WTC11 (cell line): Measurements from ENCODE around the gene ZNF526. TPM values are rescaled to one million over a fixed set of nuclear protein-coding genes. Genes with fewer than 3 reads are reported as not detected.

Experiments used
- ATAC-seq: fragments of 200-7000 bp; cut with Tn5 transposase; 2 replicates; pipeline ENCODE4 v1.10.0; 2021; ENCODE audit warnings: mild to moderate bottlenecking, moderate library complexity
- CTCF ChIA-PET: fragments of 300-600 bp; sonication (Branson Sonifier 250); formaldehyde crosslinking; loops from one replicate; lab custom pipeline; 2021; ENCODE audit warnings: antibody characterized with exemption; lab: Charles Lee
- POLR2A ChIA-PET: fragments of 350-600 bp; sonication (Branson Sonifier 250); formaldehyde crosslinking; loops from one replicate; lab custom pipeline; 2021; ENCODE audit warnings: antibody characterized with exemption; lab: Charles Lee
- DNase-seq: peaks from one replicate; pipeline ENCODE4 v3.0.0; 2021; ENCODE audit warnings: low spot score
- H3K27ac Mint-ChIP-seq: 2 replicates; pipeline ENCODE4 v1.8.0; 2021; ENCODE audit warnings: mixed read lengths
- H3K27me3 Mint-ChIP-seq: 2 replicates; pipeline ENCODE4 v1.8.0; 2021; ENCODE audit warnings: low read depth, mild to moderate bottlenecking, moderate library complexity, mixed read lengths
- H3K36me3 Mint-ChIP-seq: 2 replicates; pipeline ENCODE4 v1.8.0; 2021; ENCODE audit warnings: mixed read lengths
- H3K4me1 Mint-ChIP-seq: 2 replicates; pipeline ENCODE4 v1.8.0; 2022; ENCODE audit warnings: mixed read lengths
- H3K4me3 Mint-ChIP-seq: 2 replicates; pipeline ENCODE4 v1.8.0; 2021; ENCODE audit warnings: mild to moderate bottlenecking, moderate library complexity, mixed read lengths
- H3K9me3 Mint-ChIP-seq: 2 replicates; pipeline ENCODE4 v1.8.0; 2021; ENCODE audit warnings: mixed read lengths
- CBFB ChIP-seq: sonication (generic); formaldehyde crosslinking; IDR thresholded peaks from 2 replicates; pipeline ENCODE4 v1.8.1; 2022; ENCODE audit warnings: mild to moderate bottlenecking, low read depth, missing genetic modification reagents
- FOXJ3 ChIP-seq: sonication (generic); formaldehyde crosslinking; IDR thresholded peaks from 2 replicates; pipeline ENCODE4 v1.9.0; 2021; ENCODE audit warnings: missing genetic modification reagents, mild to moderate bottlenecking, borderline replicate concordance
- MYBL2 ChIP-seq: sonication (generic); formaldehyde crosslinking; IDR thresholded peaks from 2 replicates; pipeline ENCODE4 v1.8.1; 2023; ENCODE audit warnings: mild to moderate bottlenecking, moderate library complexity, missing genetic modification reagents
- ZNF219 ChIP-seq: sonication (generic); formaldehyde crosslinking; IDR thresholded peaks from 2 replicates; pipeline ENCODE4 v1.8.0; 2023; ENCODE audit warnings: missing genetic modification reagents, mild to moderate bottlenecking, borderline replicate concordance
- ZNF423 ChIP-seq: fragments of 250-450 bp; sonication (Bioruptor Pico); IDR thresholded peaks from 2 replicates; pipeline ENCODE4 v2.1.2; 2022; ENCODE audit warnings: mild to moderate bottlenecking, moderate library complexity
- total RNA-seq: library from RNA; stranded (reverse); gene quantifications from 3 replicates; pipeline ENCODE4 v1.2.3, GENCODE V29; 2021
- TF ChIP-seq, protein P1 (sequence below): sonication (generic); formaldehyde crosslinking; IDR thresholded peaks from 2 replicates; pipeline ENCODE4 v1.8.1; 2023; ENCODE audit warnings: mild to moderate bottlenecking, missing genetic modification reagents
- TF ChIP-seq, protein P2 (sequence below): sonication (generic); formaldehyde crosslinking; IDR thresholded peaks from 2 replicates; pipeline ENCODE4 v1.8.0; 2023; ENCODE audit warnings: missing genetic modification reagents
- TF ChIP-seq, protein P3 (sequence below): sonication (generic); formaldehyde crosslinking; IDR thresholded peaks from 2 replicates; pipeline ENCODE4 v1.8.1; 2023; ENCODE audit warnings: mild to moderate bottlenecking, moderate library complexity, missing genetic modification reagents
- TF ChIP-seq, protein P4 (sequence below): sonication (generic); formaldehyde crosslinking; IDR thresholded peaks from 2 replicates; pipeline ENCODE4 v1.8.0; 2022; ENCODE audit warnings: mild to moderate bottlenecking, missing genetic modification reagents
- TF ChIP-seq, protein P5 (sequence below): fragments of 250-450 bp; sonication (Bioruptor Pico); conservative IDR thresholded peaks from 2 replicates; pipeline ENCODE4 v1.9.0; 2021; ENCODE audit warnings: mild to moderate bottlenecking
- TF ChIP-seq, protein P6 (sequence below): sonication (generic); formaldehyde crosslinking; IDR thresholded peaks from 2 replicates; pipeline ENCODE4 v1.8.0; 2023; ENCODE audit warnings: missing genetic modification reagents, mild to moderate bottlenecking, borderline replicate concordance
- TF ChIP-seq, protein P7 (sequence below): fragments of 250-450 bp; sonication (Bioruptor Pico); IDR thresholded peaks from 2 replicates; pipeline ENCODE4 v1.8.0; 2021; ENCODE audit warnings: mild to moderate bottlenecking
- TF ChIP-seq, protein P8 (sequence below): sonication (generic); formaldehyde crosslinking; IDR thresholded peaks from 2 replicates; pipeline ENCODE4 v1.8.1; 2023; ENCODE audit warnings: mild to moderate bottlenecking, missing genetic modification reagents, moderate library complexity
- TF ChIP-seq, protein P9 (sequence below): sonication (generic); formaldehyde crosslinking; IDR thresholded peaks from 2 replicates; pipeline ENCODE4 v1.8.0; 2022; ENCODE audit warnings: mild to moderate bottlenecking, missing genetic modification reagents

Gene ZNF526
- total RNA-seq, 1 experiment from 2014 or later: 18.3 TPM

DNA sequence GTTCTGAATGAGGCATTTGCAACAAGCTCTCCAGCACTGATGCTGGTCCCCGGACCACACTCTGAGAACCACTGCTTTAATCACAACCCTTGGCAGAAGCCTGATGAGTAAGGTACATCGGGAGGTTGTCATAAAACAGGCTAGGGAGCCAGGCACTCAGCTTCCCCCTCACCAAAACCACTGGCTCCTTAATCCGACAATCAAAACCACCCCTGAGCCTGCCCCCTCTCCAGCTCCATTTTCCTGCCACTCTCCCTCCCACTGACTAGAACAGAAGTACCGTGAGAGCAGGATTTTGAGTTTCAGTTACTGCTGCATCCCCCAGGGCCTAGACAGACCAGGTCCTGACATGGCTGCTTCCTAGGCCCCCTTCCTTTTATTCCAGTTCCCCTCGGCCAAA, 15.1 kb downstream of the ZNF526 start (continued):
- TF ChIP-seq, protein P1, sequence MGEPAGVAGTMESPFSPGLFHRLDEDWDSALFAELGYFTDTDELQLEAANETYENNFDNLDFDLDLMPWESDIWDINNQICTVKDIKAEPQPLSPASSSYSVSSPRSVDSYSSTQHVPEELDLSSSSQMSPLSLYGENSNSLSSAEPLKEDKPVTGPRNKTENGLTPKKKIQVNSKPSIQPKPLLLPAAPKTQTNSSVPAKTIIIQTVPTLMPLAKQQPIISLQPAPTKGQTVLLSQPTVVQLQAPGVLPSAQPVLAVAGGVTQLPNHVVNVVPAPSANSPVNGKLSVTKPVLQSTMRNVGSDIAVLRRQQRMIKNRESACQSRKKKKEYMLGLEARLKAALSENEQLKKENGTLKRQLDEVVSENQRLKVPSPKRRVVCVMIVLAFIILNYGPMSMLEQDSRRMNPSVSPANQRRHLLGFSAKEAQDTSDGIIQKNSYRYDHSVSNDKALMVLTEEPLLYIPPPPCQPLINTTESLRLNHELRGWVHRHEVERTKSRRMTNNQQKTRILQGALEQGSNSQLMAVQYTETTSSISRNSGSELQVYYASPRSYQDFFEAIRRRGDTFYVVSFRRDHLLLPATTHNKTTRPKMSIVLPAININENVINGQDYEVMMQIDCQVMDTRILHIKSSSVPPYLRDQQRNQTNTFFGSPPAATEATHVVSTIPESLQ (CRISPR knock-in tag): no peak
- no peak for TF ChIP-seq MYBL2 (CRISPR knock-in tag)
- TF ChIP-seq, protein P2, sequence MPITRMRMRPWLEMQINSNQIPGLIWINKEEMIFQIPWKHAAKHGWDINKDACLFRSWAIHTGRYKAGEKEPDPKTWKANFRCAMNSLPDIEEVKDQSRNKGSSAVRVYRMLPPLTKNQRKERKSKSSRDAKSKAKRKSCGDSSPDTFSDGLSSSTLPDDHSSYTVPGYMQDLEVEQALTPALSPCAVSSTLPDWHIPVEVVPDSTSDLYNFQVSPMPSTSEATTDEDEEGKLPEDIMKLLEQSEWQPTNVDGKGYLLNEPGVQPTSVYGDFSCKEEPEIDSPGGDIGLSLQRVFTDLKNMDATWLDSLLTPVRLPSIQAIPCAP (CRISPR knock-in tag): no peak

DNA sequence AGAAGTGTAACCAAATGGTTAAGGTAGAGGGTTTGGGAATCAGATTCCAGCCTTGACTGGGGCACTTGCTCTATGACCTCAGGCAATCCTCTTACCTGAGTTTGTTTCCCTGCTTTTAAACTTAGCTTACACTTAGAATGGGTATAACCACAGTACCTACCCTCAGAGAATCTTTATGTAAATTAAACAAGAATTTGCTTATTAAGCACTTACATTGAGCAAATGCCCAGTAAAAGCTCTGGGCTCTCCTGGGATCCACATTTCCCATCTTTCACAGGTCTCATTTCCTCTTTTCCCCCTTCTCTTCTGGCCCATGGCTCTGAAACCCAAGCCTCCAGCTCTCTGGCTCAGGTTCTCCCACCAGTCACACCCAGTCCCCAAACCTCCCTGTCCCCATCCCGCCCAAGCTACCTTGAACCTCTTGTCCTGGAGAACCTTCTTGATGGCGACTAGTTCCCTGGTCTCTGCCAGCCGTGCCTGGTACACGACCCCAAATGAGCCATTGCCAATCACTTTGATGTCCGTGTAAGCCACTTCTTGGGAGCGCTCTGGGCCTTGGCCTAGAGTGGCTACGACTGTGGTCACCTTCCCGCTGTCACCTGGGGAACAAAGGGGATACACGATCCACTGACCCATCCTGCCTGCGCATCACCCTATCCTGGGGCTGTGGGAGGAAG, 19.6 kb downstream of the ZNF526 start:
- no peak for ATAC-seq
- Mint-ChIP-seq H3K27ac (no peak overlapping the region), H3K9me3 (no peaks in the 10 kb centered on the region), H3K27me3 (no peaks in the 10 kb centered on the region; the same call in 1 of the 2 replicates), H3K36me3 (peaks cover 33% of the 10 kb centered on the region), H3K4me1 (peaks cover 14% of the 10 kb centered on the region), H3K4me3 (no peak overlapping the region)
- TF ChIP-seq ZNF423 (CRISPR knock-in tag) (no peak), ZNF219 (no peak), MYBL2 (CRISPR knock-in tag) (no peak), CBFB (CRISPR knock-in tag) (no peak), FOXJ3 (CRISPR knock-in tag) (no peak)
- TF ChIP-seq, protein P3, sequence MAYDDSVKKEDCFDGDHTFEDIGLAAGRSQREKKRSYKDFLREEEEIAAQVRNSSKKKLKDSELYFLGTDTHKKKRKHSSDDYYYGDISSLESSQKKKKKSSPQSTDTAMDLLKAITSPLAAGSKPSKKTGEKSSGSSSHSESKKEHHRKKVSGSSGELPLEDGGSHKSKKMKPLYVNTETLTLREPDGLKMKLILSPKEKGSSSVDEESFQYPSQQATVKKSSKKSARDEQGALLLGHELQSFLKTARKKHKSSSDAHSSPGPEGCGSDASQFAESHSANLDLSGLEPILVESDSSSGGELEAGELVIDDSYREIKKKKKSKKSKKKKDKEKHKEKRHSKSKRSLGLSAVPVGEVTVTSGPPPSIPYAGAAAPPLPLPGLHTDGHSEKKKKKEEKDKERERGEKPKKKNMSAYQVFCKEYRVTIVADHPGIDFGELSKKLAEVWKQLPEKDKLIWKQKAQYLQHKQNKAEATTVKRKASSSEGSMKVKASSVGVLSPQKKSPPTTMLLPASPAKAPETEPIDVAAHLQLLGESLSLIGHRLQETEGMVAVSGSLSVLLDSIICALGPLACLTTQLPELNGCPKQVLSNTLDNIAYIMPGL: no peak
- TF ChIP-seq, protein P4, sequence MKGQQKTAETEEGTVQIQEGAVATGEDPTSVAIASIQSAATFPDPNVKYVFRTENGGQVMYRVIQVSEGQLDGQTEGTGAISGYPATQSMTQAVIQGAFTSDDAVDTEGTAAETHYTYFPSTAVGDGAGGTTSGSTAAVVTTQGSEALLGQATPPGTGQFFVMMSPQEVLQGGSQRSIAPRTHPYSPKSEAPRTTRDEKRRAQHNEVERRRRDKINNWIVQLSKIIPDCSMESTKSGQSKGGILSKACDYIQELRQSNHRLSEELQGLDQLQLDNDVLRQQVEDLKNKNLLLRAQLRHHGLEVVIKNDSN: no peak
- TF ChIP-seq, protein P2 (CRISPR knock-in tag): no peak
- TF ChIP-seq, protein P5, sequence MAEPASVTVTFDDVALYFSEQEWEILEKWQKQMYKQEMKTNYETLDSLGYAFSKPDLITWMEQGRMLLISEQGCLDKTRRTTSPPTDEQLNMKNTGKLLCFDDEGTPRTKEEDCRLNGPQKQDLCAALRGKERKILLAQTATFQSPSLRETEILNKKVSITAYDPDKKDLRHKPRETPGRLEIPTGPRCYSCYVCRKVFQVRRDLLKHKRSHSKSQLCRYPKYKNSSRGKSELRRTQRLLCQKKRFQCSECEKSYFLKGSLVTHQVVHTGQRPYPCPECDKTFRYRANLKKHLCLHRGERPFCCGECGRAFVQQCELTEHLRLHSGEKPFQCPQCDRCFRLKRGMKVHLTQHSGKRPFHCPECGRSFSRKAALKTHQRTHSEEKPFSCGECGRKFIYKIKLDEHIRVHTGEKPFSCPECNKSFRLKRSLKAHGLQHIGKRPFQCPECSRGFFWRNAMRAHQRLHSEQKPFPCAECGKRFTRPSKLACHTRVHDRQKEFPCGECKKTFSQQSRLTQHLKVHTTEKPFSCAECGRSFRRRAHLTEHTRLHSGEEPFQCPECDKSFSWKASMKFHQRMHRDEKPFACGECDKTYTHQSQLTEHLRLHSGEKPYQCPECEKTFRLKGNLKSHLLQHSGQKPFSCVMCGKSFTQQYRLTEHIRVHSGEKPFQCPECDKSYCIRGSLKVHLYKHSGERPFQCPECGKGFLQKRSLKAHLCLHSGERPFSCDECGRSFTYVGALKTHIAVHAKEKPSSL (CRISPR knock-in tag): no peak
- TF ChIP-seq, protein P6, sequence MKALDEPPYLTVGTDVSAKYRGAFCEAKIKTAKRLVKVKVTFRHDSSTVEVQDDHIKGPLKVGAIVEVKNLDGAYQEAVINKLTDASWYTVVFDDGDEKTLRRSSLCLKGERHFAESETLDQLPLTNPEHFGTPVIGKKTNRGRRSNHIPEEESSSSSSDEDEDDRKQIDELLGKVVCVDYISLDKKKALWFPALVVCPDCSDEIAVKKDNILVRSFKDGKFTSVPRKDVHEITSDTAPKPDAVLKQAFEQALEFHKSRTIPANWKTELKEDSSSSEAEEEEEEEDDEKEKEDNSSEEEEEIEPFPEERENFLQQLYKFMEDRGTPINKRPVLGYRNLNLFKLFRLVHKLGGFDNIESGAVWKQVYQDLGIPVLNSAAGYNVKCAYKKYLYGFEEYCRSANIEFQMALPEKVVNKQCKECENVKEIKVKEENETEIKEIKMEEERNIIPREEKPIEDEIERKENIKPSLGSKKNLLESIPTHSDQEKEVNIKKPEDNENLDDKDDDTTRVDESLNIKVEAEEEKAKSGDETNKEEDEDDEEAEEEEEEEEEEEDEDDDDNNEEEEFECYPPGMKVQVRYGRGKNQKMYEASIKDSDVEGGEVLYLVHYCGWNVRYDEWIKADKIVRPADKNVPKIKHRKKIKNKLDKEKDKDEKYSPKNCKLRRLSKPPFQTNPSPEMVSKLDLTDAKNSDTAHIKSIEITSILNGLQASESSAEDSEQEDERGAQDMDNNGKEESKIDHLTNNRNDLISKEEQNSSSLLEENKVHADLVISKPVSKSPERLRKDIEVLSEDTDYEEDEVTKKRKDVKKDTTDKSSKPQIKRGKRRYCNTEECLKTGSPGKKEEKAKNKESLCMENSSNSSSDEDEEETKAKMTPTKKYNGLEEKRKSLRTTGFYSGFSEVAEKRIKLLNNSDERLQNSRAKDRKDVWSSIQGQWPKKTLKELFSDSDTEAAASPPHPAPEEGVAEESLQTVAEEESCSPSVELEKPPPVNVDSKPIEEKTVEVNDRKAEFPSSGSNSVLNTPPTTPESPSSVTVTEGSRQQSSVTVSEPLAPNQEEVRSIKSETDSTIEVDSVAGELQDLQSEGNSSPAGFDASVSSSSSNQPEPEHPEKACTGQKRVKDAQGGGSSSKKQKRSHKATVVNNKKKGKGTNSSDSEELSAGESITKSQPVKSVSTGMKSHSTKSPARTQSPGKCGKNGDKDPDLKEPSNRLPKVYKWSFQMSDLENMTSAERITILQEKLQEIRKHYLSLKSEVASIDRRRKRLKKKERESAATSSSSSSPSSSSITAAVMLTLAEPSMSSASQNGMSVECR (CRISPR knock-in tag): no peak
- TF ChIP-seq, protein P7, sequence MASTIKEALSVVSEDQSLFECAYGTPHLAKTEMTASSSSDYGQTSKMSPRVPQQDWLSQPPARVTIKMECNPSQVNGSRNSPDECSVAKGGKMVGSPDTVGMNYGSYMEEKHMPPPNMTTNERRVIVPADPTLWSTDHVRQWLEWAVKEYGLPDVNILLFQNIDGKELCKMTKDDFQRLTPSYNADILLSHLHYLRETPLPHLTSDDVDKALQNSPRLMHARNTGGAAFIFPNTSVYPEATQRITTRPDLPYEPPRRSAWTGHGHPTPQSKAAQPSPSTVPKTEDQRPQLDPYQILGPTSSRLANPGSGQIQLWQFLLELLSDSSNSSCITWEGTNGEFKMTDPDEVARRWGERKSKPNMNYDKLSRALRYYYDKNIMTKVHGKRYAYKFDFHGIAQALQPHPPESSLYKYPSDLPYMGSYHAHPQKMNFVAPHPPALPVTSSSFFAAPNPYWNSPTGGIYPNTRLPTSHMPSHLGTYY: no peak
- TF ChIP-seq, protein P8, sequence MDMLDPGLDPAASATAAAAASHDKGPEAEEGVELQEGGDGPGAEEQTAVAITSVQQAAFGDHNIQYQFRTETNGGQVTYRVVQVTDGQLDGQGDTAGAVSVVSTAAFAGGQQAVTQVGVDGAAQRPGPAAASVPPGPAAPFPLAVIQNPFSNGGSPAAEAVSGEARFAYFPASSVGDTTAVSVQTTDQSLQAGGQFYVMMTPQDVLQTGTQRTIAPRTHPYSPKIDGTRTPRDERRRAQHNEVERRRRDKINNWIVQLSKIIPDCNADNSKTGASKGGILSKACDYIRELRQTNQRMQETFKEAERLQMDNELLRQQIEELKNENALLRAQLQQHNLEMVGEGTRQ: no peak
- TF ChIP-seq, protein P9, sequence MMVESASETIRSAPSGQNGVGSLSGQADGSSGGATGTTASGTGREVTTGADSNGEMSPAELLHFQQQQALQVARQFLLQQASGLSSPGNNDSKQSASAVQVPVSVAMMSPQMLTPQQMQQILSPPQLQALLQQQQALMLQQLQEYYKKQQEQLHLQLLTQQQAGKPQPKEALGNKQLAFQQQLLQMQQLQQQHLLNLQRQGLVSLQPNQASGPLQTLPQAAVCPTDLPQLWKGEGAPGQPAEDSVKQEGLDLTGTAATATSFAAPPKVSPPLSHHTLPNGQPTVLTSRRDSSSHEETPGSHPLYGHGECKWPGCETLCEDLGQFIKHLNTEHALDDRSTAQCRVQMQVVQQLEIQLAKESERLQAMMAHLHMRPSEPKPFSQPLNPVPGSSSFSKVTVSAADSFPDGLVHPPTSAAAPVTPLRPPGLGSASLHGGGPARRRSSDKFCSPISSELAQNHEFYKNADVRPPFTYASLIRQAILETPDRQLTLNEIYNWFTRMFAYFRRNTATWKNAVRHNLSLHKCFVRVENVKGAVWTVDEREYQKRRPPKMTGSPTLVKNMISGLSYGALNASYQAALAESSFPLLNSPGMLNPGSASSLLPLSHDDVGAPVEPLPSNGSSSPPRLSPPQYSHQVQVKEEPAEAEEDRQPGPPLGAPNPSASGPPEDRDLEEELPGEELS (CRISPR knock-in tag): no peak
- ChIA-PET CTCF (interaction anchor here (2.9 kb wide), 1 partner anchor 40 kb away, joined by 8 read pairs; no protein-coding TSS in a partner anchor), POLR2A (no interaction called here)
- DNase-seq: no peak
